ENCODE data around the gene ZNRF2.

DNA sequence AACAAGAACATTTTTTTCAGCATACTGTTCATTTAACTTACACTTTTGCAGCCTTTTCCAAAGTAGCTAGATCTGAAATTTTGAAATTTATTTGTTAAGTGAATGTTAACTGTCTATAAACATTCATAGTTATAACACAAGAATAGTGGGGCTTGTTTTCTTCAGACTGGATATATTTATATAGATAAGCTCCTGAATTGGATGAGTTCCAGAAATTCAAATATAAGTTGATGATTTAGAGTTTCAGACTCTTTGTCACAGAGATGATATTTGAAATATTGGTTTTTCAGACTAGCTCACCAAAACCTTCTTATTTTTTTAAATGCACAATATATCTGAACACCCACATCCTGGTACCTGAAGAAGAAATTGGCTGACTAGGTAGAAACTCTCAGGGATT lies 44.0 kb downstream of the ZNRF2 start:
- no peak for TF ChIP-seq ELF4 (IDR thresholded peaks at IDR 0.05)
- no peak for TF ChIP-seq SP1 (IDR thresholded peaks at IDR 0.05)
- no peak for TF ChIP-seq FOXK2 (IDR thresholded peaks at IDR 0.05)
- TF ChIP-seq FOXM1 (IDR thresholded peaks at IDR 0.05; ENCODE audit: borderline replicate concordance) = no peak
